GM19240 (cell line): ENCODE measurements around the gene MYO9A.

Experiments
- DNase-seq: peaks from one replicate; pipeline ENCODE4 v3.0.0; 2011; ENCODE audit warnings: low spot score; ENCODE audit not compliant: insufficient read length

MYO9A gene

DNA sequence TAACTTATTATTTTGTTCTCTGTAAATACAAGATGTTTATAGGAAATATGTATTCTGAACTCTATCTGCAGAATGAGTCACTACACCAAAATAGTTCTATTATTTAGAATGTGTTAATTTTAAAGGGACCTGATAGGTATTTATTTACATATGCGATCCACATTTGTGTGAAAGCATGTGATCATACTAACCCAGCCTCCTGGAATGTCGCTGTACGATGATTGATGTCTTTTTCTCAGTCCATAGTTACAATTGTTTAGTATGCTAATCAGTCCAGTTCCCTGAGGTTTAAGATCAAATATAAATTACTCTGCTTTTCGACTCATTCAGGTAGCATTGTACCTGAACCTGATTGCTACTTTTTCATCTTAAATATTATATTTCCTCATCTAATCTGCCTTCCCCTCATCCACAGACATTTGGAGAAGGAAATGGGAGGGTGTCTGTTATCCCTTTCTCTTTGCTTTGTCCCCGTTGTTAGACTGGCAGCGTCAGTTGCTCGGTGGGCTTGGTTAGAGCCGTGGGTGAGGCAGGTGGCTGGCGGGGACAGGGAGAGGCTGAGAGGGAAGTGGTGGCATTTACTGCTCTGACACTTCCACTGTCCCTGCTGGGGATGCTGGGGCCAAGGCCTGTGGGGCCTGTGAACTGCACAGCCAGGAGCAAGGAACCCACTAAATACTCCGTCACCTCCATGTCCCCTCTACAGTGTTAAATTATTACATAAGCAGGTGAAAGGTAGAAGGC lies 335.4 kb downstream of the MYO9A start:
- DNase-seq, result no peak

DNA sequence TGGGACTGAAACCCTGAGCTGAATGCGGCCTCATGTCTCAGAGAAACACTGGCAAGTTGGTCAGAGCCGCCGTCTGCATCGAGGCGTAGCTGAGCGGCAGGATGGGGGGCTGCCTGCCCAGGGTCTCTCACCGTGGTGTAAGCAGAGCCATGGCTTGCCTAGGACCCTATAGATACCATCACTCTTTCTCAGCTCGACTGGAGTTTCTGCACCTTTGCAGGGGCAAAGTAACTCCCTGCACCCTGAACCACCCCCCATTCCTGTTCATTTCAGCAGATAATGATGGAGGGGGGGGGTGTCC lies 336.0 kb downstream of the MYO9A start:
- no peak for DNase-seq

DNA sequence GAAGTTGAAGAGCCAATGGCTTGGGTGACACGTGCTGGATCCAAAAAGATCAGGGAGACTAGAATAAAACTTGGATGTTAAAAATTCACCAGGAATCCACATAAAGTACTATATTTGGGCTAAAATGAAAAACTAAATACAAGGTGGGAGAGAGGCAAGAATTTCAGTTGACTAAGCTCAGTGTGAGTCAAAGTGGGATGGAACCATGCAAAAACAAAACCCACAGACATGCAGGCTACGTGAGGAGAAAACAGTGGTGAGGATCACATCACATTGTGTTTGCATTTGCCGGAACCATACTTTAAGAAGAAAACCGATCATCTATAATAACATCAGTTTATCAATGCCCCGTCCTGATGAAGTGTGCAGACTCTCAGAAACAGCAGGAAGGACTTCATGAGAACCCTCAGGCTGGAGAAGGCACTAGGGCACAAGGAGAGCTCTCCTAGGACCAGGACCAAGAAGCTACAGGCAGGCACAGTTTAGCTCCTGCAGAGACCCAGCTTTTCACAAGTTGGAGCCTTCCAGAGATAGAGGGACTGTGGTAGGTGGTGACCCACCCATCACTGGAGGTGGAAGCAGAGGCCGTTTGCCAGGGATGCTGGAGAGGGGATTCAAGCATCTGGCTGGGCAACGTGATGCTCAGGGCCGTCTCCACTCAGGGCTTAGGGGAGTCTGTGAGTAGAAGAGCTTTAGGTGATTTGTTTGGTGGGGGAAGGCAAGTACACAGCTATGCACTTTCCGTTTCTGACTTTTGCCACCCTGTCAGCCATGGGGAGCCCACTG lies 336.6 kb downstream of the MYO9A start:
- no peak for DNase-seq

DNA sequence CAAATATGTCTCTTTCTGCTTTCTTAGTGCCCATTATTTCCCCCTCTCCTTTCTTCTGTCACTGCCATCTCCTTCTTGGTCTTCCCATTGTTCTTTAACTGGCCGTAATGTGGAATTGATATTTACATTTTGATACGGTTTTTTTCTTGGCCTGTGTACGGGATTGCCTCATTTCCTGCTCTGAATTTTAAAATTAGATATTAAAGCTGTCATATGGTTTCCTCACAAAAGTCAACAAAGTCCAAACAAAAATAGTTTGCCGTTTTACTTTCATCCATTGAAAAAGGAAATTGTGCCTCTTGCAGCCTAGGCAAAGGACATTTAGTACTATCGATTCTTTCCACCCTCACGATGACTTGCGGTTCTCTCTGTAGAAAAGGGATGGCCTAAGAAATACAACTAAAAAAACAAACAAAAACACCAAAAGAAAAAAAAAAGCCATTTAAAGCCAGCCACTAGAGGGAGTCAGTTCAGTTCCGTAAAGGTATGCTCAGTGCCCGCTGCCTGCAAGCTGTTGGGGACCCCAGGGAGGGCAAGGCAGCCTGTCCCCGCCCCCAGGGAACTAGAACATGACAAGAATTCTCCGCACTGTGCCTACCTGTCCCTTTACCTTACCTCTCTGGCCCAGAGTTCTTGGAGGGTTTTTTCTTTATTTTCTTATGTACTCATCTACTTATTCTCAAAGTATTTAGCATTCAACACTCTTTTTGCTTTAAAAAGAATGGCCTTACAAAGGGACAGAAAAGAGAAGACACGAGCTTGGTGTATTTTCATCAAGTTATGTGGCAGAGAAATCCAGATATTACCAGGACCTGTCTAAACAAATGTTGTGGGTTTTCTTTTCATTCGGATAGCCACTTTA lies 337.6 kb downstream of the MYO9A start:
- DNase-seq, result peak; percentile 60

DNA sequence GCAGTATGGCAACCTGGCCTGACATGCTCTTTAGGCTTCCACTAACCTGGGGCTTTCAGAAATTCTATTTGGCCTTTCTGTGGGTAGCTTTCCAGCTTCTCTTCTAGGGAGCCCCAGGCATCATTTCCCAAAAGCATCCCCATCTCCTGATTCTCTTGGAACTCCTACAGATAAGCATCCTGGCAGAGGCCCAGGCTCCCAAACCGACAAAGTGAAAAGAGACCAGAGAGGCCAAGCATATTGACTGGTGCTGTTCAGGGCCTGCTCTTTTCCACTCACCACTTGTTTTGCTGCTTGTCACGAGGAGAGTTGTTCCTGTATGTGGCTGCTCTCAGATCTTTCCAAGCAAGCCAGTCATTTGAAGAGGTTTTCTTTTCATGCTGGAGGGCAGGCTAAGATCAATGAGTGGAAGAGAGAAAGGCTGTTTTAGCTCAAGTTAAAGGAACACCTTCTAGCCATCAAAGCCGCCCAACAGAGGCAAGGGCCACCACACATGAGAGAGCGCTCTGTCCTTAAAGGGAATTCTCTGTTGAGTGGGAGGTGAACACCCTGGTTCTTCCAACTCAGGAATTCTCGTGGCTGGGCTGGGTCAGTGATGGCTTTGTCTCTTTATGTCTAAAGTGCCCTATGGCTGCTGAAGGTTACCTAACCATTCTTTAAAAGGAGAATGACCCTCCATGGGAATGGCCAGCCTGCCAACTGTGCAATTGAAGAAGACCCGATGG lies 338.7 kb downstream of the MYO9A start:
- DNase-seq, result no peak

DNA sequence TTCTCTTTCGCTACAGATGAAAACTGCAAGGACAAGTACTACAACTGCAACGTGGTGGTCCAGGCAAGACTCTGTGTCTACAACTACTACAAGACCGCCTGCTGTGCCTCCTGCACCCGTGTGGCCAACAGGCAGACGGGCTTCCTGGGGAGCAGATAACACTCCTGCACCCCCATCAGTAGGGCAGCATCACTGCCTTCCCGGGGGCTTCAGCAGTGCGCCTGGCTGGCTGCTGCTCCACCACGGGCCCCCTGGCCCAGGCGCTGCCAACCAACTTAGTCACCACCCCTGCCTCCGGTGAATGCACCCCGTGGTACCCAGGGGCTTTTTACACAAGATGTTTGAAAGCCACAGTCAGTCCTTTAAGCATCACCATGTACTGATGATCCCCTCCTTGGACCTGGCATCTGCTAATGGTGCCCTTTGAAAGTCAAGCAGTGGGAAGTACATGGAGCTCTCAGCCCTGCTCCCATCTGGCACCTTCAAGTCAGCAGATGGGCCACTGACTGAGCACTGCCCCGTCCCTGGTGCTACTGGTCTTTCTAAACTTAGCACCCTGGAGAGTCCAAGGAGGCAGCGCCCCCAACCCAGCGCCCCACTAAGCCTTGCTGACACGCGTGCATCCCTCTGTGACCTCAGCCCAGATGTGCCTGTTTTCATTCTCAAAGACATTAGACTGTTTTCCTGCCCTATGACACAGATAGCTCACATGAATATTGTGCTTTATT lies 340.6 kb downstream of the MYO9A start:
- no peak for DNase-seq

DNA sequence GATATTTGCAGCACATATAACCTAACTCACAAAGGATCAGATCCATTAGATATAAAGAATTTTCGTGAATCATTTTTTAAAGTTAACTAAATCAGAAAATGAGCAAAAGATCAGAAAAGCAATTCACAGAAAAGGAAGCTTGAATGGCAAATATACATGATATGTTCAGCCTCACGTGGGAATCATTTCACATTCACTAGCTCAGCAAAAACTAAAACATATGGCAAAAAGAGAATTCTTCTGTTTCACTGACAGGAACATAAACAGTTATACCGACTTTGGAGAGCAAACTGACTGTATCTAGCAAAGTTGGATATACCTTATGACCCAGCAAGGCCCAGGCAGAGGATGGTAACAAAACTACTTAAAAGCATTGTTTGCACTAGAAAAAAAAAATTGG lies 341.6 kb downstream of the MYO9A start:
- DNase-seq, result no peak

DNA sequence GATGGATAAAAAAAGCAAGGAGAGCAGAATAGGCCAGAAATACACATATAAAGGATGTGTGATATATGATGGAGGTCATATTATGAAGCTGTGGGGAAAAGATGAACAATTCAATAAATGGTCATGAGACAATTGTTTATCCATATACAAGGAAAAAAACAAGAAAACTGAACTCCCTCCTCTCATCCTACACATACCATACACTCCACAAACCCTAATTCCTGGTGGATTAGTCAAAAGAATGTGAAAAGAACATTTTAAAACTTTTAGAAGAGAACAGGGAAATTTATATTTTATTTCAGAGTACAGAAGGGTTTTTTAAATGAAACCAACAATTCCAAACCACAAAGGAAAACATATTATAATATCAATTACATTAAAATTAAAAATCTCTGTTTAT lies 342.1 kb downstream of the MYO9A start:
- DNase-seq, result no peak

DNA sequence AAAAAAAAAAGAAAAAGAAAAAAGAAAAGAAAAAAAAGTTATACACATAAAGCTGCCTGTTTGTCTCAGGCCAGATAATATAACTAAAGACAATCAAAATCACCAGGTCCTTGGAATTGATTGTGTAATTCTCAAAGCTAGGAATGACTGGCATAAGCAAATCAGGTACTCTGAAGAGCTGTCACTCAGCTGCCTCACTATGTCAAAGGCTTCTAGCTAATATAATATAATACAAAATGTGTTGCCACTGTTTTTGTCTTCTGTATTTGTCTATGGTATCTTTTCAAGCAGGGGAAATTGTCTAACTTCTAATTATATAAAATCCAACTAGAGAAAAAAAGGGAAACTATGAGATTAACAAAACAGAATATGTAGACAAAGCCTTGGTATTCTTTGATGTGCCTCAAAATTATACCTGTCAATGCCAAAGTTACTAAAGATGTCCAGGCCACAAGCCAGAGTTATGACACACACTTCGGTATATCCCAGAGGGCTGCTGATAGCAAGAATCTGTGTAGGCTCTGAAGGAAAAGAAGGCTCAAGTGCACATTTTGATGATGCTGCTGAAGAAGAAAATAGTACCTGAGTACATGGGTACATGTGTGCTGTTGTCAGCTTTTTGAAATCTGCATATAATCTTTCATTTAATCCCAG lies 344.6 kb downstream of the MYO9A start:
- no peak for DNase-seq
